Adrenal gland (tissue), 5 donors: Measurements from ENCODE around the gene NEGR1.

Experiments
- CTCF ChIP-seq, 6 experiments: fragments of 450-650 bp in 4 of 6; fragments of 200-600 bp in 2 of 6; sonication (generic) in 1 of 6; IDR thresholded peaks; 1 replicate in 5 of 6; 2 replicates in 1 of 6; pipeline versions ENCODE4 v1.5.1 to v1.8.0; 2016 to 2021; ENCODE audit warnings: antibody characterized with exemption in 6 of 6, mild to moderate bottlenecking in 2 of 6, moderate library complexity in 1 of 6
- POLR2A ChIP-seq, 2 donors: fragments of 450-650 bp; IDR thresholded peaks; one replicate each; pipeline ENCODE4 v1.6.1; 2017; ENCODE audit warnings: antibody characterized with exemption in 2 of 2, mild to moderate bottlenecking in 2 of 2, moderate library complexity in 1 of 2
- donor health status: DM: no; HTN: no; CAD: no.

- no peak for TF ChIP-seq CTCF (IDR thresholded peaks at IDR 0.05)
- TF ChIP-seq POLR2A (IDR thresholded peaks at IDR 0.05) = no peak
These were observed 453.8 kb downstream of the NEGR1 start for GRCh38 chr1:71828431-71829012.
